SK-N-SH (cell line): ENCODE measurements around the gene TTN.

Source experiments
- CTCF ChIP-seq: fragments of 200-600 bp; sonication (generic); IDR thresholded peaks from 2 replicates; pipeline ENCODE4 v1.6.1; 2017; ENCODE audit warnings: antibody characterized with exemption, mild to moderate bottlenecking, moderate library complexity
- MXI1 ChIP-seq: IDR thresholded peaks from 2 replicates; pipeline ENCODE4 v1.6.1; 2012; ENCODE audit warnings: mild to moderate bottlenecking, low read depth, low read length, improper control_type of control experiment
- POLR2AphosphoS5 ChIP-seq: IDR thresholded peaks from 2 replicates; pipeline ENCODE4 v1.6.1; 2012; ENCODE audit warnings: low read depth, low read length
- SMC3 ChIP-seq: IDR thresholded peaks from 2 replicates; pipeline ENCODE4 v1.6.1; 2012; ENCODE audit warnings: low read depth, low read length, improper control_type of control experiment
- ZBTB33 ChIP-seq: IDR thresholded peaks from 2 replicates; pipeline ENCODE4 v1.4.0; 2012; ENCODE audit warnings: low read depth, borderline replicate concordance

GRCh38 chr2:178592655-178593054 lies 214.6 kb downstream of the TTN start:
- TF ChIP-seq MXI1 (no peak), POLR2AphosphoS5 (no peak), SMC3 (no peak), CTCF (no peak), ZBTB33 (no peak)
